ENCODE data around the gene SHB.
A peak's percentile ranks its signal among the peaks of the same experiment; 100 is the strongest.

The SHB gene

GRCh38 chr9:38008168-38009034, 60.6 kb downstream of the SHB start:
- peak; percentile 89 for DNase-seq (ENCODE audit: low read depth, low spot score)

GRCh38 chr9:38007016-38007415, 62.0 kb downstream of the SHB start:
- DNase-seq (ENCODE audit: low read depth, low spot score), result no peak

- no peak for DNase-seq (ENCODE audit: low read depth, low spot score)
Measured at GRCh38 chr9:38006163-38006562, 62.9 kb downstream of the SHB start.

- DNase-seq (ENCODE audit: low read depth, low spot score), result peak; percentile 79
Measured at GRCh38 chr9:38004809-38005560, 64.0 kb downstream of the SHB start.

- DNase-seq (ENCODE audit: low read depth, low spot score), result no peak
Measured at GRCh38 chr9:38003946-38004808, 64.8 kb downstream of the SHB start.

- no peak for DNase-seq (ENCODE audit: low read depth, low spot score)
Measured at GRCh38 chr9:38003230-38003629, 65.8 kb downstream of the SHB start.

- DNase-seq (ENCODE audit: low read depth, low spot score), result no peak
Measured at GRCh38 chr9:38001430-38001829, 67.6 kb downstream of the SHB start.

- no peak for DNase-seq (ENCODE audit: low read depth, low spot score)
Measured at GRCh38 chr9:38000735-38001134, 68.3 kb downstream of the SHB start.

- DNase-seq (ENCODE audit: low read depth, low spot score), result no peak
Measured at GRCh38 chr9:38000332-38000731, 68.7 kb downstream of the SHB start.

GRCh38 chr9:37999588-38000189, 69.3 kb downstream of the SHB start:
- DNase-seq (ENCODE audit: low read depth, low spot score), result no peak

GRCh38 chr9:37998881-37999587, 70.0 kb downstream of the SHB start:
- DNase-seq (ENCODE audit: low read depth, low spot score), result no peak

- DNase-seq (ENCODE audit: low read depth, low spot score), result peak; percentile 60
Measured at GRCh38 chr9:37997636-37998374, 71.2 kb downstream of the SHB start.

GRCh38 chr9:37996819-37997217, 72.2 kb downstream of the SHB start:
- no peak for DNase-seq (ENCODE audit: low read depth, low spot score)

- DNase-seq (ENCODE audit: low read depth, low spot score), result no peak
Measured at GRCh38 chr9:37995961-37996818, 72.8 kb downstream of the SHB start.

GRCh38 chr9:37995348-37995737, 73.7 kb downstream of the SHB start:
- no peak for DNase-seq (ENCODE audit: low read depth, low spot score)

GRCh38 chr9:37994639-37995347, 74.2 kb downstream of the SHB start:
- peak; percentile 52 for DNase-seq (ENCODE audit: low read depth, low spot score)

GRCh38 chr9:37992924-37993349, 76.1 kb downstream of the SHB start:
- no peak for DNase-seq (ENCODE audit: low read depth, low spot score)

GRCh38 chr9:37990404-37991015, 78.5 kb downstream of the SHB start:
- DNase-seq (ENCODE audit: low read depth, low spot score), result no peak

Measured in astrocyte of the hippocampus (primary cell).